ENCODE results near the gene VPS50. TPM values are rescaled to one million over a fixed set of nuclear protein-coding genes. Genes with fewer than 3 reads are reported as not detected.

The VPS50 gene
- total and polyA plus RNA-seq, 2 donors (not counting 1 experiment from before 2014, with no cell fraction given): 9.4 to 54.1 TPM

DNA sequence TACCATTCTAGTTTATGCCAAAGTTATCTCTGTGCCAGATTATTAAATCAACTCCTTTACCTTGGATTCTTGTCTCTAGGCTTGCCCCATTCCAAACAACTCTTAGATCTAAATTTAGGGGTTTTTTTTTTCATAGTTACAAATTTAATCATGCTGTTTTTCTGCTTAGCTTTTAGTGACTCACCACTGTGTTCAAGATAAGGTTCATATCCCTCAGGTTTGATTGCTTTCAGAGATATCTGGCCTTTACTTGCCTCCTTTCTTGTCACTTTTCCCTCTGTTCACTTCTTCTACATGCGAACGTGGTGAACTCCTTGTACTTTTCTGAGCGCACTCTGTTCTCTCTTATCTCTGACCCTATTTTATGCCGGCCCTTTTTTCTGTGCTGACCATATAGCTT is 78.2 kb downstream of the VPS50 start:
- no peak for TF ChIP-seq EZH2 (IDR thresholded peaks at IDR 0.05; ENCODE audit: borderline replicate concordance, insufficient read depth, low read depth, low read length, poor library complexity, severe bottlenecking)

GRCh38 chr7:93314449-93314848 is 82.3 kb downstream of the VPS50 start:
- no peaks in the 10 kb centered on the region for H3K27me3 ChIP-seq (replicated peaks in 1 of 4; ENCODE audit: control extremely low read depth in 1 of 4, control insufficient read depth in 3 of 4, insufficient read depth in 4 of 4, low read length in 3 of 4)
- DNase-seq: no peak
- Mint-ChIP-seq H3K27ac (no peak overlapping the region), H3K4me3 (no peak overlapping the region), H3K27me3 (no peaks in the 10 kb centered on the region), H3K9me3 (ENCODE audit: insufficient read depth) (no peaks in the 10 kb centered on the region), H3K4me1 (no peaks in the 10 kb centered on the region)
- no peak overlapping the region for H3K4me2 ChIP-seq (replicated peaks; ENCODE audit: low read depth, low read length, poor library complexity, severe bottlenecking)
- no peaks in the 10 kb centered on the region for H4K20me1 ChIP-seq (ENCODE audit: control insufficient read depth, insufficient read depth, low read length, poor library complexity, severe bottlenecking)
- peaks cover 4 to 32% of the 10 kb centered on the region in 2 experiments for H3K36me3 ChIP-seq (replicated peaks in 1 of 2; ENCODE audit: control extremely low read depth in 1 of 2, control insufficient read depth in 1 of 2, extremely low read depth in 1 of 2, insufficient read depth in 2 of 2, low read length in 1 of 2)
- WGBS (ENCODE audit: insufficient coverage): no CpG with 5 or more reads among the region's 3 CpGs
- no peak overlapping the region for H3K4me3 ChIP-seq (ENCODE audit: control extremely low read depth in 1 of 5, extremely low read depth in 1 of 5, insufficient read depth in 1 of 5, low read depth in 2 of 5, low read length in 4 of 5)
- ATAC-seq (ENCODE audit: low read depth): no peak
- H3K9ac ChIP-seq (ENCODE audit: low read length): no peak overlapping the region
- ChIA-PET POLR2A (no interaction called here), CTCF (no interaction called here)
- intact Hi-C loops (cut with micrococcal nuclease): no loop called here
- H3K4me1 ChIP-seq (ENCODE audit: control insufficient read depth in 2 of 2, insufficient read depth in 2 of 2, low read length in 2 of 2): no peaks in the 10 kb centered on the region
- no peaks in the 10 kb centered on the region for H3K79me2 ChIP-seq (ENCODE audit: control insufficient read depth, insufficient read depth, low read length)
- no peaks in the 10 kb centered on the region for H3K9me3 ChIP-seq (ENCODE audit: control extremely low read depth in 1 of 3, control insufficient read depth in 2 of 3, insufficient read depth in 1 of 3, low read length in 2 of 3)
- no peak overlapping the region for H2AFZ ChIP-seq (ENCODE audit: insufficient read depth, low read depth, low read length, poor library complexity, severe bottlenecking)
- no peak overlapping the region for H3K27ac ChIP-seq (ENCODE audit: low read length in 2 of 2)
- TF ChIP-seq CTCF (IDR thresholded peaks at IDR 0.05) (no peak), EZH2 (IDR thresholded peaks at IDR 0.05; ENCODE audit: borderline replicate concordance, insufficient read depth, low read depth, low read length, poor library complexity, severe bottlenecking) (no peak)

More for the DNA sequence above, 78.2 kb downstream of the VPS50 start:
- H3K9me3 ChIP-seq (ENCODE audit: control extremely low read depth in 1 of 3, control insufficient read depth in 2 of 3, insufficient read depth in 1 of 3, low read length in 2 of 3): no peaks in the 10 kb centered on the region
- no peaks in the 10 kb centered on the region for H3K9me3 Mint-ChIP-seq (ENCODE audit: insufficient read depth)
- no peaks in the 10 kb centered on the region for H3K79me2 ChIP-seq (ENCODE audit: control insufficient read depth, insufficient read depth, low read length)
- 100% methylated on average over 3 of the region's 4 CpGs for WGBS (ENCODE audit: insufficient coverage)
- H3K9ac ChIP-seq (ENCODE audit: low read length): no peak overlapping the region
- H3K4me3 ChIP-seq (ENCODE audit: control extremely low read depth in 1 of 5, extremely low read depth in 1 of 5, insufficient read depth in 1 of 5, low read depth in 2 of 5, low read length in 4 of 5): no peak overlapping the region
- no peak overlapping the region for H2AFZ ChIP-seq (ENCODE audit: insufficient read depth, low read depth, low read length, poor library complexity, severe bottlenecking)
- peaks cover 13 to 32% of the 10 kb centered on the region in 2 experiments for H3K36me3 ChIP-seq (replicated peaks in 1 of 2; ENCODE audit: control extremely low read depth in 1 of 2, control insufficient read depth in 1 of 2, extremely low read depth in 1 of 2, insufficient read depth in 2 of 2, low read length in 1 of 2)
- no peaks in the 10 kb centered on the region for H3K4me1 Mint-ChIP-seq
- H3K4me3 Mint-ChIP-seq: no peak overlapping the region
- CTCF ChIA-PET: no interaction called here
- H3K4me2 ChIP-seq (replicated peaks; ENCODE audit: low read depth, low read length, poor library complexity, severe bottlenecking): no peak overlapping the region
- no peaks in the 10 kb centered on the region for H4K20me1 ChIP-seq (ENCODE audit: control insufficient read depth, insufficient read depth, low read length, poor library complexity, severe bottlenecking)
- H3K27me3 Mint-ChIP-seq: no peaks in the 10 kb centered on the region
- H3K27ac ChIP-seq (ENCODE audit: low read length in 2 of 2): no peak overlapping the region
- no peaks in the 10 kb centered on the region for H3K4me1 ChIP-seq (ENCODE audit: control insufficient read depth in 2 of 2, insufficient read depth in 2 of 2, low read length in 2 of 2)
- POLR2A ChIA-PET: no interaction called here
- H3K27me3 ChIP-seq (replicated peaks in 1 of 4; ENCODE audit: control extremely low read depth in 1 of 4, control insufficient read depth in 3 of 4, insufficient read depth in 4 of 4, low read length in 3 of 4): no peaks in the 10 kb centered on the region
- intact Hi-C loops (cut with micrococcal nuclease): no loop called here
- no peak overlapping the region for H3K27ac Mint-ChIP-seq
- ATAC-seq (ENCODE audit: low read depth): no peak
- no peak for DNase-seq
